Stimulated activated naive CD8-positive, alpha-beta T cell treated with anti-CD3 and anti-CD28 coated beads, Interleukin-15, Interleukin-2, amounts not matched to agents 100 ng/mL and 50 ng/mL, for 24 hours (primary cell): ENCODE measurements around the gene ASTN2.
A peak's percentile ranks its signal among the peaks of the same experiment; 100 is the strongest.
"Not testable (repeated sequence)": the region's sequence is repeated elsewhere in the genome, so short reads cannot be mapped to it uniquely, and the experiment has no call there.

Source experiments
- H3K27ac Mint-ChIP-seq: one replicate; pipeline ENCODE4 v1.8.0; 2021; ENCODE audit warnings: mild to moderate bottlenecking, mixed read lengths
- H3K27me3 Mint-ChIP-seq: one replicate; pipeline ENCODE4 v1.8.0; 2021; ENCODE audit warnings: mixed read lengths
- H3K36me3 Mint-ChIP-seq: one replicate; pipeline ENCODE4 v1.8.0; 2021; ENCODE audit warnings: low read depth, mixed read lengths
- H3K4me1 Mint-ChIP-seq: one replicate; pipeline ENCODE4 v1.8.0; 2021; ENCODE audit warnings: low read depth, mixed read lengths
- H3K4me3 Mint-ChIP-seq: one replicate; pipeline ENCODE4 v1.8.0; 2021; ENCODE audit warnings: mild to moderate bottlenecking, mixed read lengths
- H3K9me3 Mint-ChIP-seq: one replicate; pipeline ENCODE4 v1.8.0; 2021; ENCODE audit warnings: mixed read lengths

Gene ASTN2

DNA sequence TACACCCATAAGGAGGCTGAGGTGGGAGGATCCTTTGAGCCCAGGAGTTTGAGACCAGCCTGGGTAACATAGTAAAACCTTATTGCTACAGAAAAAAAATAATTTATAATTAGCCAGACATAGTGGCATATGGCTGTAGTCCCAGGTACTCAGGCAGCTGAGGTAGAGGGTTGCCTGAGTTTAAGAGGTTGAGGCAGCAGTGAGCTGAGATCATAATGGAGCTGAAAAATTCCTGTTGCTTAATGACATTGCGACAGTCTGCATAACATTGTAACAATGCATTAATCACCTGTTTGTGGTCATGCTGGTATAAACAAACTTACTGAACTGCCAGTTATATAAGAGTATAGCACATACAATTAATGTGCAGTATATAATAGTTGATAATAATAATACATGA is 513.6 kb downstream of the ASTN2 start:
- no peaks in the 10 kb centered on the region for H3K27me3 Mint-ChIP-seq
- H3K4me3 Mint-ChIP-seq: no peak overlapping the region
- peaks cover 20% of the 10 kb centered on the region for H3K9me3 Mint-ChIP-seq
- no peaks in the 10 kb centered on the region for H3K36me3 Mint-ChIP-seq
- H3K4me1 Mint-ChIP-seq: no peaks in the 10 kb centered on the region
- no peak overlapping the region for H3K27ac Mint-ChIP-seq

GRCh38 chr9:116900543-116900942 is 514.3 kb downstream of the ASTN2 start:
- Mint-ChIP-seq H3K9me3 (peaks cover 20% of the 10 kb centered on the region), H3K27me3 (no peaks in the 10 kb centered on the region), H3K27ac (no peak overlapping the region), H3K36me3 (no peaks in the 10 kb centered on the region), H3K4me1 (no peaks in the 10 kb centered on the region), H3K4me3 (no peak overlapping the region)

DNA sequence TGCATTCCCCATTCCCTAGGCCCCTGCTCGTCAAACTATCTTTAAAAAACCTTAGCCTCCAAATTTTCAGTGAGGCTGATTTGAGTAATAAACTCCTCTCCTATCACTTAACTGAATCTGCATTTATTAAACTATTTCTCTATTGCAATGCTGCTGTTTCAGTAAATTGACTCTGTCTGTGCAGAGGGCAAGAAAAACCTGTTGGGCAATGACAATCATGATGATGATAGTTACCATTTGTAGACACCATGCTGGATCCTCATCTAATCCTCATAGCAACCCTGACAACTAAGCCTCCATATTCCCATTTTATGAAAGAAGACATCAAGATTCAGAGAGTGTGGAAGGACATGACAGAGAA is 514.9 kb downstream of the ASTN2 start:
- H3K27ac Mint-ChIP-seq: no peak overlapping the region
- no peaks in the 10 kb centered on the region for H3K27me3 Mint-ChIP-seq
- H3K4me1 Mint-ChIP-seq: no peaks in the 10 kb centered on the region
- peaks cover 20% of the 10 kb centered on the region for H3K9me3 Mint-ChIP-seq
- no peaks in the 10 kb centered on the region for H3K36me3 Mint-ChIP-seq
- H3K4me3 Mint-ChIP-seq: no peak overlapping the region

DNA sequence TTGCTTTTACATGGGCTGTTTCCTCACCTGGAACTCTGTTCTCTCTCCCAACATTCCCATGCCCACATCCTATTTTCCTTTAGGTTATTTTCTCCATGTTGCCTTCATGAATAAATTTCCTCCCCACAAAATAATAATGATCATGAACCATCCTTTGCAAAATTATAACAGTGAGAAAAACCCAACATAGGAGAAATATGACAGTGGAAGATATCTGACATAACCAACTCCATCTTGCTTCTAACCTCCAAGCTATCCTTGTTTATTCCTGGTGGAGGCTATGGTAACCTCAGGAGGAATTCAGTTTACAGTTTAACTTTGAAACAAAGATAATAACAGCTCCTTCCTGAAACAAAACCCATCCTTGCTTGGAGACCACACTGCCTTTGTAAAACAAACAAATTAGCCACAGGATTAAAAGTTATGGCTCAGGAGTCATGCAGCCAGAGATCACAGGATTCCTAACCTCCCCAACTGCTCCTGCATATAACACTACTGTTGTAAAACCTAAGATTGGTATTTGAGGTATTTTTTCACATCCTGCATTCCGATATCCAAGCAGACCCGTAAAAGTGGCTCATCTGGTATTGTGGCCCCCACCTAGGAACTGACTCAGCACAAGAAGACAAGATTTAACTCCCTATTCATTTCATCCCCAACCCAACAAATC is 515.4 kb downstream of the ASTN2 start:
- no peak overlapping the region for H3K4me3 Mint-ChIP-seq
- H3K9me3 Mint-ChIP-seq: peaks cover 20% of the 10 kb centered on the region
- H3K4me1 Mint-ChIP-seq: no peaks in the 10 kb centered on the region
- H3K27me3 Mint-ChIP-seq: no peaks in the 10 kb centered on the region
- H3K36me3 Mint-ChIP-seq: no peaks in the 10 kb centered on the region
- H3K27ac Mint-ChIP-seq: no peak overlapping the region

DNA sequence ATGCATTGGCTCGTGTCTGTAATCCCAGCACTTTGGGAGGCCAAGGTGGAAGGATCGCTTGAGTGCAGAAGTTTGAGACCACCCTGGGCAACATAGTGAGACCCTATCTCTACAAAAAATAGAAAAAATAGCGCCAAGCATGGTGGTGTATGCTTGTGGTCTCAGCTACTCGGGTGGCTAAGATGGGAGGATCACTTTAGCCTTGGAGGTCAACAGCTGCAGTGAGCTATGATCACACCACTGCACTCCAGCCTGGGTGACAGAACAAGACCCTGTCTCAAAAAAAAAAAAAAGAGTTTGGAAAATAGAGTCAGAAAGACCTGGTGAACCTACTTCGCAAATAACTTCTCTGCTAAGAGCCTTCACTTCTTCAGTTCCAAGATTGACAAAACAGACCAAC is 516.7 kb downstream of the ASTN2 start:
- not testable (repeated sequence) for H3K36me3 Mint-ChIP-seq, H3K4me1 Mint-ChIP-seq, H3K27me3 Mint-ChIP-seq, H3K4me3 Mint-ChIP-seq, H3K27ac Mint-ChIP-seq
- H3K9me3 Mint-ChIP-seq: peaks cover 19% of the 10 kb centered on the region

GRCh38 chr9:116897201-116897600 is 517.7 kb downstream of the ASTN2 start:
- Mint-ChIP-seq H3K27ac (no peak overlapping the region), H3K9me3 (peaks cover 13% of the 10 kb centered on the region), H3K4me3 (no peak overlapping the region), H3K36me3 (no peaks in the 10 kb centered on the region), H3K27me3 (no peaks in the 10 kb centered on the region), H3K4me1 (no peaks in the 10 kb centered on the region)

- Mint-ChIP-seq H3K27ac (no peak overlapping the region), H3K4me3 (no peak overlapping the region), H3K4me1 (no peaks in the 10 kb centered on the region), H3K36me3 (no peaks in the 10 kb centered on the region), H3K27me3 (no peaks in the 10 kb centered on the region), H3K9me3 (peaks cover 13% of the 10 kb centered on the region)
These were observed 518.9 kb downstream of the ASTN2 start for GRCh38 chr9:116895961-116896360.

DNA sequence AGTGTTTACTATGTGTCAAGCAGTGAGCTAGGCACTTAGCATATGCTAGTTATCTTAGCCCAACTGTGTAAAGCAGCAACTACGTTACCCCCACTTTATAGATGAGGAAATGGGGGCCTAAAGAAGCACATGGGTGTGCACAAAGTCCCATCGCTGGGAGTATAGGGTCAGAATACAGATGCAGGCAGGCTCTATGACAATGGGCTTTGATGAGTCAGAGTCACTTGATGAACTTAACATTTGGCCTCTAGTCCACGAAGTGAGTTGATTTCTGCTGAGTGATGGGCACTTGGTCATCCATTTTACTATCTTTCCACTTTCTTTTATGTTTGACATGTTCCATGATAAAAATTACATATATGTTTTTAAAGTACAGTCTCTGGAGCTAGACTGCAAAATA is 523.4 kb downstream of the ASTN2 start:
- H3K9me3 Mint-ChIP-seq: no peaks in the 10 kb centered on the region
- H3K4me3 Mint-ChIP-seq: no peak overlapping the region
- H3K27ac Mint-ChIP-seq: no peak overlapping the region
- H3K36me3 Mint-ChIP-seq: no peaks in the 10 kb centered on the region
- no peaks in the 10 kb centered on the region for H3K27me3 Mint-ChIP-seq
- H3K4me1 Mint-ChIP-seq: no peaks in the 10 kb centered on the region

GRCh38 chr9:116888476-116888875 is 526.4 kb downstream of the ASTN2 start:
- not testable (repeated sequence) for H3K4me1 Mint-ChIP-seq, H3K36me3 Mint-ChIP-seq, H3K9me3 Mint-ChIP-seq, H3K4me3 Mint-ChIP-seq, H3K27me3 Mint-ChIP-seq
- H3K27ac Mint-ChIP-seq: peak overlapping the region; percentile 43

DNA sequence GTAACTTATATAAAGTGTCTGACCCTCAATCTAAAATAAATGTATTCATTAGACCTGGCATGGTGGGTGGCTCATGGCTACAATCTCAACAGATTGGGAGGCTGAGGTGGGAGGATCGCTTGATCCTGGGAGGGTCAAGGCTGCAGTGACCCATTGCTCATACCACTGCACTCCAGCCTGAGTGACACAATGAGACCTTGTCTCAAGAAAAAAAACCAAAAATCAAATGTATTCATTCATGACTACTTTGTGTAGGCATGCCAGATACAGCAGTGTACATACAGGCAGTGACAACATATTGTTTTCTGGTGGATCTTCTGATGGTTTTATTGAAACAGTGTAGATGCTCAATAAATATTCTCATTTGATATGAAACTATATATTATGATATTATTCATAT is 526.8 kb downstream of the ASTN2 start:
- H3K27ac Mint-ChIP-seq: no peak overlapping the region
- H3K27me3 Mint-ChIP-seq: no peaks in the 10 kb centered on the region
- H3K9me3 Mint-ChIP-seq: no peaks in the 10 kb centered on the region
- no peak overlapping the region for H3K4me3 Mint-ChIP-seq
- H3K4me1 Mint-ChIP-seq: no peaks in the 10 kb centered on the region
- no peaks in the 10 kb centered on the region for H3K36me3 Mint-ChIP-seq

DNA sequence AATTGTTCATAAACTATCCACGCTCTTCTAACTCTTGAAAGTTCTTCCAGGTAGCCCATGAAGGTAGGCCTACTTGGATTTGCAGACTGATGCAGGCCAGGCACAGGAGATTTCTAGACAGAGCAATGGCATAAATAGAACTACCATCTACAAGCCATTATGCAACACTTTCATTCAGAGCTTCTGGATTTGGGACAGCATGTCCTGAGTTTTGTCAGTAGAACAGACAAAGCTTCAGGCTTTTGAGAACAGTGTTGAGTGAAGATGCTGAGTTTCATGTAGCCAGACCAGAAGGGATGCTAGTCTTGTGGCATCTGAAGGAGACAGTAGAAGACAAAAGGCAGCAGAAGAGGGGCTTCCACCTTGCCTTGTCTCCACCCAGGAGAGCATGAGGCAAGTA is 531.2 kb downstream of the ASTN2 start:
- Mint-ChIP-seq H3K4me3 (no peak overlapping the region), H3K4me1 (no peaks in the 10 kb centered on the region), H3K9me3 (peaks cover 4% of the 10 kb centered on the region), H3K27me3 (no peaks in the 10 kb centered on the region), H3K27ac (no peak overlapping the region), H3K36me3 (no peaks in the 10 kb centered on the region)

DNA sequence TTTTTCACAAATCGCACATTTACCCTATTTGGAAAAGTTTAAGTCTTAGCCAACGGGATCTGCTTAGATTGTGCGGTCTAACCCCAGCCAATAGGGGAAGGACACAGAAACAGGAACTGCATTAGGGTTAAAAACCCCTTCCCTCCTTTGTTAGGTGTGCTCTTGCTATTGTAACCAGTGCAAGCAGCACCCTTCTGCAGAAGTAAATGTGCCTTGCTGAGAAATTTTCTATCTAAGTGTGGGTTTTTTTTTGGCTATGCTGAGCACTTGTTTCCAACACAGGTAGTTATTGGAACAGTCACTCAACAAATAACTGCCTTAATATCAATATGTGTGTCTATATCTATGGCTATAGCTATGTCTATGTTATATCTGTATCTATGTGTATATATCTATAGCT is 537.8 kb downstream of the ASTN2 start:
- Mint-ChIP-seq H3K4me1 (no peaks in the 10 kb centered on the region), H3K36me3 (no peaks in the 10 kb centered on the region), H3K27me3 (no peaks in the 10 kb centered on the region), H3K9me3 (peaks cover 22% of the 10 kb centered on the region), H3K27ac (no peak overlapping the region), H3K4me3 (no peak overlapping the region)

DNA sequence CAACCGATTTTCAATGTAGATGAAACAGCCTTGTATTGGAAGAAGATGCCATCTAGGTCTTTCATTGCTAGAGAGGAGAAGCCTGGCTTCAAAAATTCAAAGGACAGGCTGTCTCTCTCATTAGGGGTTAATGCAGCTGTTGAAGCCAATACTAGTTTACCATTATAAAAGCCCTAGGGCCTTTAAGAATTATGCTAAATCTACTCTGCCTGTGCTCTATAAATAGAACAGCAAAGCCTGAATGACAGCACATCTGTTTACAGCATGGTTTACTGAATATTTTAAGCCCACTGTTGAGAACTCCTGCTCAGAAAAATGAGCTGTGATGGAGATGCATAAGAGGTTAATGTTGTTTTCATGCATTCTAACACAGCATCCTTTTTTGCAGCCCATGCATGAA is 539.3 kb downstream of the ASTN2 start:
- H3K4me3 Mint-ChIP-seq: no peak overlapping the region

DNA sequence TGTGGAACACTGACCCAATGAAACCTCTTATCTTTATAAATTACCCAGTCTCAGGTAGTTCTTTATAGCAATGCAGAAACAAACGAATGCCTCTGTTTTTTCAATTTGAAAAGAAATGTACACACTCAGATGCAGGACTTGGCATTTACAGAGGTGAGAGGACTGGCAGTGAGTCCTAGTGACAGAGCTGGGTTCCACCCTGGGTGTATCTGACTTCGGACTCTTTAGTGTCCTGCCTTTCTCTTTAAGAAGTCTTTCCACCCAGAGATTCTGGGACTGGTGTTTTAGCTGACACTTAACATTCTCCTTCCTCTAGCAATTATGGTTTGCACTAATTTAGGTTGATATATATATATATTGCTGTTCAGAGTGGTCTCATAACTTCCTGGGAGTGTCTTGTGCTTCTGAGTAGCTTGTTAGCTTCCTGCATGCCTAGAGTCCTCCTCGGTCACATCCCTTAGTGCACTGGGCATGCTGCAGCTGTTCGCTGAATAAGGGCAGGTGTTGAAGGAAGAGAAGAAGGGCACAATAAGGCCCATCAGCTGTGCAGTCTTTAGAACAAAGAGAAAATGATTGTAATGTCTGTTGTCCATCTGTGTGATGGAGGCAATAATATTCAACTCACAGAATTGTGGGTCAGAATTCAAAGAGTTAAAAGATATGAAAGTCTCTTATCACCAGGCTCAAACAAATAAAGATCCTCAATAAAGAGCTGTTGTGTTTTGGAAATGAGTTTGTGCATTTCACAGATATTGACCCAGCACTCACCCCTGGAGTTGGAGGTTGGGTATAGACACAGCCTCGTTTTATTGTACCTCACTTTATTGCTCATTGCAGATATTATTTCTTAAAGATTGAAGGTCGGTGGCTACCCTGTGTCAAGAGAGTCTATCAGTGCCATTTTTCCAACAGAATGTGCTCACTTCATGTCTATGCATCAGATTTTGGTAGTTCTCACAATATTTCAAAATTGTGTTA is 540.6 kb downstream of the ASTN2 start:
- no peaks in the 10 kb centered on the region for H3K27me3 Mint-ChIP-seq
- no peaks in the 10 kb centered on the region for H3K4me1 Mint-ChIP-seq
- no peak overlapping the region for H3K27ac Mint-ChIP-seq
- no peak overlapping the region for H3K4me3 Mint-ChIP-seq
- peaks cover 18% of the 10 kb centered on the region for H3K9me3 Mint-ChIP-seq
- no peaks in the 10 kb centered on the region for H3K36me3 Mint-ChIP-seq

More for the DNA sequence above, 539.3 kb downstream of the ASTN2 start:
- no peaks in the 10 kb centered on the region for H3K27me3 Mint-ChIP-seq
- no peak overlapping the region for H3K27ac Mint-ChIP-seq
- no peaks in the 10 kb centered on the region for H3K36me3 Mint-ChIP-seq
- peaks cover 20% of the 10 kb centered on the region for H3K9me3 Mint-ChIP-seq
- H3K4me1 Mint-ChIP-seq: no peaks in the 10 kb centered on the region

- Mint-ChIP-seq H3K27ac (no peak overlapping the region), H3K4me1 (no peaks in the 10 kb centered on the region), H3K27me3 (no peaks in the 10 kb centered on the region), H3K9me3 (peaks cover 18% of the 10 kb centered on the region), H3K4me3 (no peak overlapping the region), H3K36me3 (no peaks in the 10 kb centered on the region)
These were observed 541.4 kb downstream of the ASTN2 start for GRCh38 chr9:116873491-116873890.
